HepG2 (cell line): Measurements from ENCODE around the gene POU2F1. TPM values are rescaled to one million over a fixed set of nuclear protein-coding genes. Genes with fewer than 3 reads are reported as not detected.
A peak's percentile ranks its signal among the peaks of the same experiment; 100 is the strongest.

Experiments used
- ATAC-seq: fragments of 200-7000 bp; cut with Tn5 transposase; 3 replicates; pipeline ENCODE4 v1.9.1; 2020; ENCODE audit warnings: mild to moderate bottlenecking, moderate library complexity
- BruUV-seq: library from RNA; stranded (reverse); fragments of 400-500 nt; replicated peaks from 2 replicates; lab custom pipeline; 2021; lab: Mats Ljungman, UMichigan
- CTCF ChIA-PET: fragments of 300-600 bp; formaldehyde crosslinking; extraction: SDS; loops from one replicate; lab custom pipeline; 2021; ENCODE audit warnings: low total read pairs, inconsistent platforms, low intra/inter-chr PET ratio; lab: Yijun Ruan, JAX
- POLR2A ChIA-PET: fragments of 350-600 bp; sonication (Branson Sonifier 250); formaldehyde crosslinking; loops from one replicate; lab custom pipeline; 2020; ENCODE audit warnings: antibody characterized with exemption, inconsistent platforms; lab: Yijun Ruan, JAX
- DNase-seq: peaks from one replicate; pipeline ENCODE4 v3.0.0-alpha.2; 2015; ENCODE audit warnings: low spot score
- FAIRE-seq: peaks from 3 replicates; lab custom pipeline; 2011; peaks lifted over from hg19 to GRCh38; lab: Jason Lieb, UNC
- H2AFZ ChIP-seq: one replicate; pipeline ENCODE4 v1.6.1; 2011; ENCODE audit warnings: low read length, inconsistent platforms
- H3K27ac ChIP-seq: fragments of 300-600 bp; 3 replicates; pipeline ENCODE4 v1.8.0; 2011; ENCODE audit warnings: mixed run types, mild to moderate bottlenecking, mixed read lengths, low read length, inconsistent platforms; ENCODE audit not compliant: insufficient read depth; ENCODE audit errors: extremely low read length
- H3K27me3 ChIP-seq, 2 experiments: fragments of 200-600 bp in 1 of 2; 2 replicates in 1 of 2; 3 replicates in 1 of 2; pipeline versions ENCODE4 v1.6.0 to v1.8.0; 2011; ENCODE audit warnings: low read length in 2 of 2, mild to moderate bottlenecking in 2 of 2, moderate library complexity in 2 of 2, inconsistent platforms in 1 of 2; ENCODE audit not compliant: insufficient read depth in 2 of 2, control insufficient read depth in 1 of 2
- H3K36me3 ChIP-seq, 2 experiments: fragments of 200-600 bp in 1 of 2; replicated peaks in 1 of 2; 2 replicates in 1 of 2; 3 replicates in 1 of 2; pipeline versions ENCODE4 v1.5.1 to v1.8.0; 2011; ENCODE audit warnings: low read length in 2 of 2, inconsistent platforms in 1 of 2; ENCODE audit not compliant: insufficient read depth in 2 of 2, control insufficient read depth in 1 of 2
- H3K4me1 ChIP-seq: 2 replicates; pipeline ENCODE4 v1.5.1; 2012; ENCODE audit warnings: low read length, inconsistent platforms; ENCODE audit not compliant: insufficient read depth
- H3K4me2 ChIP-seq: 2 replicates; pipeline ENCODE4 v1.6.0; 2011; ENCODE audit warnings: low read depth, low read length, inconsistent platforms
- H3K4me3 ChIP-seq, 3 experiments: fragments of 200-600 bp in 1 of 3; sonication (generic), shearing (Covaris generic) in 1 of 3; replicated peaks in 1 of 3; 2 replicates each; pipeline ENCODE4 v1.5.1; 2011 to 2016; ENCODE audit warnings: low read length in 3 of 3, inconsistent platforms in 2 of 3, low read depth in 2 of 3, mild to moderate bottlenecking in 2 of 3, control low read depth in 1 of 3, mixed read lengths in 1 of 3; ENCODE audit not compliant: insufficient read depth in 1 of 3
- H3K79me2 ChIP-seq: one replicate; pipeline ENCODE4 v1.6.1; 2011; ENCODE audit warnings: low read length, inconsistent platforms; ENCODE audit not compliant: insufficient read depth
- H3K9ac ChIP-seq: 2 replicates; pipeline ENCODE4 v1.6.0; 2011; ENCODE audit warnings: mild to moderate bottlenecking, low read depth, low read length, inconsistent platforms; ENCODE audit not compliant: insufficient read depth
- H3K9me3 ChIP-seq: 2 replicates; pipeline ENCODE4 v1.5.1; 2012; ENCODE audit warnings: mild to moderate bottlenecking, low read length
- H4K20me1 ChIP-seq: 2 replicates; pipeline ENCODE4 v1.6.0; 2011; ENCODE audit warnings: inconsistent platforms, mild to moderate bottlenecking, low read length, moderate library complexity; ENCODE audit not compliant: insufficient read depth
- ELF1 ChIP-seq: sonication (generic); formaldehyde crosslinking; IDR thresholded peaks from 2 replicates; pipeline ENCODE4 v1.4.0; 2020; ENCODE audit warnings: missing genetic modification reagents
- ETV5 ChIP-seq: IDR thresholded peaks from 2 replicates; pipeline ENCODE4 v1.6.1; 2018; ENCODE audit warnings: missing biosample characterization, missing genetic modification reagents, inconsistent platforms, borderline replicate concordance
- HMG20A ChIP-seq: IDR thresholded peaks from 2 replicates; pipeline ENCODE4 v1.6.1; 2016; ENCODE audit warnings: borderline replicate concordance
- MAFF ChIP-seq: IDR thresholded peaks from 2 replicates; pipeline ENCODE4 v1.6.1; 2011; ENCODE audit warnings: low read depth, low read length, improper control_type of control experiment
- MXD3 ChIP-seq: IDR thresholded peaks from 2 replicates; pipeline ENCODE4 v1.6.1; 2016; ENCODE audit warnings: mild to moderate bottlenecking, missing biosample characterization, missing genetic modification reagents
- MXD4 ChIP-seq: IDR thresholded peaks from 2 replicates; pipeline ENCODE4 v1.6.1; 2016; ENCODE audit warnings: mild to moderate bottlenecking, missing biosample characterization, missing genetic modification reagents
- NFKB2 ChIP-seq: sonication (generic); formaldehyde crosslinking; IDR thresholded peaks from 2 replicates; pipeline ENCODE4 v1.4.0; 2020; ENCODE audit warnings: missing genetic modification reagents, borderline replicate concordance
- NKX3-1 ChIP-seq: sonication (generic); formaldehyde crosslinking; IDR thresholded peaks from 2 replicates; pipeline ENCODE4 v1.5.0; 2020; ENCODE audit warnings: missing genetic modification reagents
- RFX5 ChIP-seq: IDR thresholded peaks from 2 replicates; pipeline ENCODE4 v1.6.1; 2011; ENCODE audit warnings: low read depth, low read length, improper control_type of control experiment
- SATB2 ChIP-seq: sonication (generic); formaldehyde crosslinking; IDR thresholded peaks from 2 replicates; pipeline ENCODE4 v1.5.0; 2020; ENCODE audit warnings: missing genetic modification reagents
- SMAD9 ChIP-seq: sonication (generic); formaldehyde crosslinking; IDR thresholded peaks from 2 replicates; pipeline ENCODE4 v1.5.1; 2020; ENCODE audit warnings: mild to moderate bottlenecking, missing genetic modification reagents
- ZMYM3 ChIP-seq: sonication (generic); formaldehyde crosslinking; IDR thresholded peaks from 2 replicates; pipeline ENCODE4 v1.5.1; 2020; ENCODE audit warnings: mild to moderate bottlenecking, missing genetic modification reagents
- ZNF264 ChIP-seq: sonication (generic); formaldehyde crosslinking; IDR thresholded peaks from 2 replicates; pipeline ENCODE4 v1.4.0; 2020; ENCODE audit warnings: missing genetic modification reagents
- ZNF317 ChIP-seq: sonication (generic); formaldehyde crosslinking; IDR thresholded peaks from 2 replicates; pipeline ENCODE4 v1.5.0; 2020; ENCODE audit warnings: mild to moderate bottlenecking, missing genetic modification reagents
- ZNF335 ChIP-seq: sonication (generic); formaldehyde crosslinking; IDR thresholded peaks from 2 replicates; pipeline ENCODE4 v1.4.0; 2020; ENCODE audit warnings: missing genetic modification reagents
- ZNF883 ChIP-seq: sonication (generic); formaldehyde crosslinking; IDR thresholded peaks from 2 replicates; pipeline ENCODE4 v1.5.1; 2020; ENCODE audit warnings: mild to moderate bottlenecking, missing genetic modification reagents; ENCODE audit errors: not compliant biosample characterization
- WGBS: methylation state at CpG from one replicate; pipeline ENCODE4 v1.1.6; 2017; ENCODE audit warnings: low lambda C conversion rate; 5-methylcytosine and 5-hydroxymethylcytosine counted together
- in situ Hi-C: cut with HindIII; loops from 2 replicates; pipeline ENCODE4 v1.10.0; 2017; ENCODE audit warnings: low pct_unique_long_range_greater_than_20kb; ENCODE audit not compliant: extremely low pct_ligation_motif_present
- intact Hi-C: fragments of 100-400 bp; cut with micrococcal nuclease; formaldehyde crosslinking; loops from one replicate; pipeline ENCODE4 v1.10.0; 2022; ENCODE audit not compliant: unreplicated experiment
- polyA plus RNA-seq, 8 experiments: library from polyadenylated mRNA; depleted of rRNA in 3 of 8; stranded (reverse) in 7 of 8; unstranded in 1 of 8; fragments of >200 nt; fragmentation: Illumina TruSeq in 4 of 8; extraction: Trizol in 4 of 8; gene quantifications; 2 replicates each; pipeline versions ENCODE4 v1.2.1 to v1.2.3, GENCODE V29; 2011 to 2016; ENCODE audit warnings: low read depth in 4 of 8, missing spikeins in 1 of 8, mixed read lengths in 1 of 8; ENCODE audit not compliant: insufficient read depth in 1 of 8
- total RNA-seq, 5 experiments: library from RNA; depleted of rRNA; stranded (reverse); fragments of >200 nt; fragmentation: Illumina TruSeq; extraction: Trizol; gene quantifications; 2 replicates each; pipeline ENCODE4 v1.2.3, GENCODE V29; 2016; ENCODE audit warnings: low read depth in 1 of 5
- TF ChIP-seq, protein P1 (sequence below): sonication (generic); formaldehyde crosslinking; IDR thresholded peaks from 2 replicates; pipeline ENCODE4 v1.5.0; 2020; ENCODE audit warnings: mild to moderate bottlenecking, missing genetic modification reagents
- TF ChIP-seq, protein P2 (sequence below): sonication (generic); formaldehyde crosslinking; IDR thresholded peaks from 2 replicates; pipeline ENCODE4 v1.5.1; 2020; ENCODE audit warnings: mild to moderate bottlenecking, missing genetic modification reagents, moderate library complexity
- TF ChIP-seq, protein P3 (sequence below): sonication (generic); formaldehyde crosslinking; IDR thresholded peaks from 2 replicates; pipeline ENCODE4 v1.5.1; 2020; ENCODE audit warnings: mild to moderate bottlenecking, missing genetic modification reagents

POU2F1 gene
- total and polyA plus RNA-seq, 2 of the 13 experiments (the other 11 are each of a cell fraction or from before 2014, with no cell fraction given), result 10.2 to 13.0 TPM

DNA sequence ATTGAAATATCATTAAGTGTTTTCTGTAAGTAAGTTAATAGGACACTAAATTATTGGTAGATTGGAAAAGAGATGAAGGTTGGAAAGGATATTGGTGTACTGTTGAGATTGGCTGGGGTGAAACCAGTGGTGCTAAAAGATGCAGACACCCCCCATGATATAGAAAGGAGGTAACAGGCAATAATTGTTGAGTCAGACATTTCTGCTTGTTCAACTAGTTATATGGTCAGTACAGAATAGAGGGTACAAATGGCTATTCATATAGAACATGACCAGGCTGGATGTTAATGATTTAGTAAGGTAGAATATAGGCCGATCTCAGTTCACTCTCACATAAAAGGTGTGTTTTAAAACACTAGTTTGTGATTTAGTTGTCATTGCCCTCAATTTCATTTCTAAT is 104.5 kb downstream of the POU2F1 start (continued):
- TF ChIP-seq MXD4 (CRISPR knock-in tag) (no peak), ZNF883 (CRISPR knock-in tag) (no peak), MAFF (peak; percentile 9; the same call in 1 of the 2 replicates), ETV5 (CRISPR knock-in tag) (no peak), MXD3 (no peak), ZNF317 (CRISPR knock-in tag) (no peak)
- TF ChIP-seq, protein P1, sequence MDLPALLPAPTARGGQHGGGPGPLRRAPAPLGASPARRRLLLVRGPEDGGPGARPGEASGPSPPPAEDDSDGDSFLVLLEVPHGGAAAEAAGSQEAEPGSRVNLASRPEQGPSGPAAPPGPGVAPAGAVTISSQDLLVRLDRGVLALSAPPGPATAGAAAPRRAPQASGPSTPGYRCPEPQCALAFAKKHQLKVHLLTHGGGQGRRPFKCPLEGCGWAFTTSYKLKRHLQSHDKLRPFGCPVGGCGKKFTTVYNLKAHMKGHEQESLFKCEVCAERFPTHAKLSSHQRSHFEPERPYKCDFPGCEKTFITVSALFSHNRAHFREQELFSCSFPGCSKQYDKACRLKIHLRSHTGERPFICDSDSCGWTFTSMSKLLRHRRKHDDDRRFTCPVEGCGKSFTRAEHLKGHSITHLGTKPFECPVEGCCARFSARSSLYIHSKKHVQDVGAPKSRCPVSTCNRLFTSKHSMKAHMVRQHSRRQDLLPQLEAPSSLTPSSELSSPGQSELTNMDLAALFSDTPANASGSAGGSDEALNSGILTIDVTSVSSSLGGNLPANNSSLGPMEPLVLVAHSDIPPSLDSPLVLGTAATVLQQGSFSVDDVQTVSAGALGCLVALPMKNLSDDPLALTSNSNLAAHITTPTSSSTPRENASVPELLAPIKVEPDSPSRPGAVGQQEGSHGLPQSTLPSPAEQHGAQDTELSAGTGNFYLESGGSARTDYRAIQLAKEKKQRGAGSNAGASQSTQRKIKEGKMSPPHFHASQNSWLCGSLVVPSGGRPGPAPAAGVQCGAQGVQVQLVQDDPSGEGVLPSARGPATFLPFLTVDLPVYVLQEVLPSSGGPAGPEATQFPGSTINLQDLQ, result no peak

DNA sequence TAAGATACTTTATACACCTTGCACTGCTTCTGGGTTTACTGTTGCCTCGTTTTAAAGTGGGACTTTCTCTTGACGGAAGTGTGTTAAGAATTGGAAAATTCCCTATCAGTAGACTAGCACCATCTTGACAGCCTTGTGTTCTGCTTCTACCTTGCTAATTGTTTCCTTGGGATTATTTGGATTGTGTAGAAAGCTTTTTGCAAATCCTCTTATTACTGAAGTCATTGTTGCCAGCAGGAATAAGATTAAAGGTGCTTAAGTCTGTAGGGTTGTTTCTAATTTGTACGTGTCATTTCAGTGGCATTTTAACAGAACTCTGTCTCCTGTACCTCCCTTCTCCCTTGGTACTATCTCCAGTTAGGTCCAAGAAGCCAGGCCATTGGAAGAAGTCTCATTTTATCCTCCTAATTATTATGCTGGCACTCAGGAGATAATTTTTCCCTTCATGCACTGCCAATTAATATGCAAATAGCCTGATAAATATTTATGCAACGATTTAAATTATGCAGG is 107.7 kb downstream of the POU2F1 start:
- no TSS peak for BruUV-seq
- ChIA-PET CTCF (no interaction called here), POLR2A (no interaction called here)

More for the DNA sequence above, 107.7 kb downstream of the POU2F1 start:
- no peak overlapping the region for H3K27ac ChIP-seq
- TF ChIP-seq HMG20A (no peak), ELF1 (CRISPR knock-in tag) (no peak), ZMYM3 (CRISPR knock-in tag) (no peak), ZNF335 (CRISPR knock-in tag) (no peak), NFKB2 (no peak), SMAD9 (CRISPR knock-in tag) (no peak), RFX5 (no peak), SATB2 (CRISPR knock-in tag) (no peak), NKX3-1 (CRISPR knock-in tag) (no peak), ZNF264 (CRISPR knock-in tag) (no peak)
- TF ChIP-seq, protein P2, sequence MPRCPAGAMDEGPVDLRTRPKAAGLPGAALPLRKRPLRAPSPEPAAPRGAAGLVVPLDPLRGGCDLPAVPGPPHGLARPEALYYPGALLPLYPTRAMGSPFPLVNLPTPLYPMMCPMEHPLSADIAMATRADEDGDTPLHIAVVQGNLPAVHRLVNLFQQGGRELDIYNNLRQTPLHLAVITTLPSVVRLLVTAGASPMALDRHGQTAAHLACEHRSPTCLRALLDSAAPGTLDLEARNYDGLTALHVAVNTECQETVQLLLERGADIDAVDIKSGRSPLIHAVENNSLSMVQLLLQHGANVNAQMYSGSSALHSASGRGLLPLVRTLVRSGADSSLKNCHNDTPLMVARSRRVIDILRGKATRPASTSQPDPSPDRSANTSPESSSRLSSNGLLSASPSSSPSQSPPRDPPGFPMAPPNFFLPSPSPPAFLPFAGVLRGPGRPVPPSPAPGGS (CRISPR knock-in tag), result no peak
- TF ChIP-seq, protein P3, sequence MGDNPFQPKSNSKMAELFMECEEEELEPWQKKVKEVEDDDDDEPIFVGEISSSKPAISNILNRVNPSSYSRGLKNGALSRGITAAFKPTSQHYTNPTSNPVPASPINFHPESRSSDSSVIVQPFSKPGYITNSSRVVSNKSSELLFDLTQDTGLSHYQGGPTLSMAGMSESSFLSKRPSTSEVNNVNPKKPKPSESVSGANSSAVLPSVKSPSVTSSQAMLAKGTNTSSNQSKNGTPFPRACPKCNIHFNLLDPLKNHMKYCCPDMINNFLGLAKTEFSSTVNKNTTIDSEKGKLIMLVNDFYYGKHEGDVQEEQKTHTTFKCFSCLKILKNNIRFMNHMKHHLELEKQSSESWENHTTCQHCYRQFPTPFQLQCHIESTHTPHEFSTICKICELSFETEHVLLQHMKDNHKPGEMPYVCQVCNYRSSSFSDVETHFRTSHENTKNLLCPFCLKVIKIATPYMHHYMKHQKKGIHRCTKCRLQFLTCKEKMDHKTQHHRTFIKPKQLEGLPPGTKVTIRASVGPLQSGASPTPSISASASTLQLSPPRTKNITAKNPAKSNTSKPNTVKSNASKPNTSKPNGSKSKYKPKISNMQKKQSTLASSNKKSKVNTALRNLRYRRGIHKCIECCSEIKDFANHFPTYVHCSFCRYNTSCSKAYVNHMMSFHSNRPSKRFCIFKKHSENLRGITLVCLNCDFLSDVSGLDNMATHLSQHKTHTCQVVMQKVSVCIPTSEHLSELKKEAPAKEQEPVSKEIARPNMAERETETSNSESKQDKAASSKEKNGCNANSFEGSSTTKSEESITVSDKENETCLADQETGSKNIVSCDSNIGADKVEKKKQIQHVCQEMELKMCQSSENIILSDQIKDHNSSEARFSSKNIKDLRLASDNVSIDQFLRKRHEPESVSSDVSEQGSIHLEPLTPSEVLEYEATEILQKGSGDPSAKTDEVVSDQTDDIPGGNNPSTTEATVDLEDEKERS (CRISPR knock-in tag), result no peak
- no peak overlapping the region for H3K4me2 ChIP-seq
- H3K9ac ChIP-seq, result no peak overlapping the region
- no peak overlapping the region for H2AFZ ChIP-seq
- DNase-seq, result no peak
- no peak overlapping the region for H3K4me3 ChIP-seq
- FAIRE-seq, result no peak
- intact Hi-C loops, result no loop called here
- H3K9me3 ChIP-seq, result peaks cover 9% of the 10 kb centered on the region; the same call in 1 of the 2 replicates
- no peaks in the 10 kb centered on the region for H3K27me3 ChIP-seq
- 95% methylated on average over 4 of the region's 4 CpGs for WGBS
- peaks cover 1 to 5% of the 10 kb centered on the region in 2 experiments; a peak in 1 of 5 replicates for H3K36me3 ChIP-seq
- H3K79me2 ChIP-seq, result peaks cover 5% of the 10 kb centered on the region
- H3K4me1 ChIP-seq, result peaks cover 44% of the 10 kb centered on the region
- H4K20me1 ChIP-seq, result no peaks in the 10 kb centered on the region
- in situ Hi-C loops, result no loop called here
- ATAC-seq, result no peak
